ENCODE results near the gene ARFGEF2. TPM values are rescaled to one million over a fixed set of nuclear protein-coding genes. Genes with fewer than 3 reads are reported as not detected.
"Not testable (repeated sequence)": the region's sequence is repeated elsewhere in the genome, so short reads cannot be mapped to it uniquely, and the experiment has no call there.

The ARFGEF2 gene
- total RNA-seq, 2 experiments from 2014 or later, result 30.4 to 30.8 TPM

- not testable (repeated sequence) for DNase-seq, H3K4me1 Mint-ChIP-seq, H3K9me3 Mint-ChIP-seq, H3K27me3 Mint-ChIP-seq, H3K4me3 Mint-ChIP-seq, H3K27ac Mint-ChIP-seq
- H3K36me3 Mint-ChIP-seq, result peaks cover 14% of the 10 kb centered on the region
Measured at GRCh38 chr20:49028177-49028576, 106.7 kb downstream of the ARFGEF2 start.

- no peak overlapping the region for H3K27ac Mint-ChIP-seq
- DNase-seq, result no peak
- peaks cover 14% of the 10 kb centered on the region for H3K36me3 Mint-ChIP-seq
- no peaks in the 10 kb centered on the region for H3K4me1 Mint-ChIP-seq
- no peak overlapping the region for H3K4me3 Mint-ChIP-seq
- H3K9me3 Mint-ChIP-seq, result no peaks in the 10 kb centered on the region
- no peaks in the 10 kb centered on the region for H3K27me3 Mint-ChIP-seq
Measured at GRCh38 chr20:49028684-49029083, 107.2 kb downstream of the ARFGEF2 start.

DNA sequence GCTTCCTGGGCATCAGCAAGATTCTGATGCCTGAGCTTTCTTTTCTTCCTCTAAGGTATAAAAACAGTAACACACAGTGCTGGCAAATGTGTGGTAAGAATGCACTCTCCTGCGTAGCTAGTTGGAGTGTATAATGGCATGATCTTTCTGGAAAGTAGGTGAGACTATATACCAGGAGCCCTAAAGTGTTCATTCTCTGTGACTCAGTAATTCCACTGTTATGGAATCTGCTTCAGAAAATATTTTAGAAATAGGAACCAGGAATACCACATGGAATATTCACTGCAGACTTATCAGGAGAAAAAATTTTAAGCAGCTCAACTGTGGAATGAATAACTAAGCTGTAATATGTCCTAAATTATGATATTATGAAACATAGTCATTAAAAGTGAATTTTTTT is 107.7 kb downstream of the ARFGEF2 start:
- H3K36me3 Mint-ChIP-seq, result peaks cover 14% of the 10 kb centered on the region
- H3K27me3 Mint-ChIP-seq, result no peaks in the 10 kb centered on the region
- no peak overlapping the region for H3K4me3 Mint-ChIP-seq
- no peaks in the 10 kb centered on the region for H3K4me1 Mint-ChIP-seq
- no peaks in the 10 kb centered on the region for H3K9me3 Mint-ChIP-seq
- DNase-seq, result no peak
- H3K27ac Mint-ChIP-seq, result no peak overlapping the region

DNA sequence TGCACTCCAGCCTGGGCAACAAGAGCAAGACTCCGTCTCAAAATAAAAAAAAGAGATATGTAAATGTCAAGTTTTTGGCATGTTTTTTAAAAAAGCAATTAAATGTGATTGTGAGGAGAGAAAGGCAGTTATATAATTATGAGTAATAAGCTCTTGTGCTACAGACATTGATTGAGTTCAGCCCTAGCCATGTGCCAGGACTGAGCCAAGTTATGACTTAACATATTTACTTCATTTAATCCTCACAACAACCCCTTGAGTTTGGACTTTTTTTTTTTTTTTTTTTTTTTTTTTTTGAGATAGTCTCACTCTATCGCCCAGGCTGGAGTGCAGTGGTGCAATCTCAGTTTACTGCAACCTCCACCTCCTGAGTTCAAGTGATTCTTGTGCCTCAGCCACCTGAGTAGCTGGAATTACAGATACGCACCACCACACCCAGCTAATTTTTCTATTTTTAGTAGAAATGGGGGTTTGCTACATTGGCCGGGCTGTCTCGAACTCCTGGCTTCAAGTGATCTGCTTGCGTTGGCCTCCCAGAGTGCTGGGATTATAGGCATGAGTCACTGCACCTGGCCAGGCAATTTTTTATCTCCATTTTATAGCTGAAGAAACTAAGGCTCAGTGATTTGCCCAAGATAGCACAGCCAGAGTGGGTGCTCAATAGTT is 109.6 kb downstream of the ARFGEF2 start:
- Mint-ChIP-seq H3K4me1 (no peaks in the 10 kb centered on the region), H3K9me3 (no peaks in the 10 kb centered on the region), H3K27ac (no peak overlapping the region), H3K4me3 (no peak overlapping the region), H3K36me3 (peaks cover 8% of the 10 kb centered on the region), H3K27me3 (no peaks in the 10 kb centered on the region)
- no peak for DNase-seq

DNA sequence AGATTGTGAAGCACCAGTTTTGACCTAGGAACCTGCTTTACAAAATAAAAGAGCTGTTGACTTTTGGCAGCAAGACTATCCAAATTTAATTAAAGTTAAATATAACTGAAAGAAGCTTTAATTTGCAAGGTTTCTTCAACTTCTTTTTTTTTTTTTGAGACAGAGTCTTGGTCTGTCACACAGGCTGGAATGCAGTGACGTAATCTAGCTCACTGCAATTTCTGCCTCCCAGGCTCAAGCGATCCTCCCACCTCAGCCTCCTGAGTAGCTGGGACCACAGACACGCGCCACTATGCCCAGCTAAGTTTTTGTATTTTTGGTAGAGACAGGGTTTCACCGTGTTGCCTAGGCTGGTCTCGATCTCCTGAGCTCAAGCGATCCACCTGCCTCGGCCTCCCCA is 110.9 kb downstream of the ARFGEF2 start:
- peaks cover 8% of the 10 kb centered on the region for H3K36me3 Mint-ChIP-seq

DNA sequence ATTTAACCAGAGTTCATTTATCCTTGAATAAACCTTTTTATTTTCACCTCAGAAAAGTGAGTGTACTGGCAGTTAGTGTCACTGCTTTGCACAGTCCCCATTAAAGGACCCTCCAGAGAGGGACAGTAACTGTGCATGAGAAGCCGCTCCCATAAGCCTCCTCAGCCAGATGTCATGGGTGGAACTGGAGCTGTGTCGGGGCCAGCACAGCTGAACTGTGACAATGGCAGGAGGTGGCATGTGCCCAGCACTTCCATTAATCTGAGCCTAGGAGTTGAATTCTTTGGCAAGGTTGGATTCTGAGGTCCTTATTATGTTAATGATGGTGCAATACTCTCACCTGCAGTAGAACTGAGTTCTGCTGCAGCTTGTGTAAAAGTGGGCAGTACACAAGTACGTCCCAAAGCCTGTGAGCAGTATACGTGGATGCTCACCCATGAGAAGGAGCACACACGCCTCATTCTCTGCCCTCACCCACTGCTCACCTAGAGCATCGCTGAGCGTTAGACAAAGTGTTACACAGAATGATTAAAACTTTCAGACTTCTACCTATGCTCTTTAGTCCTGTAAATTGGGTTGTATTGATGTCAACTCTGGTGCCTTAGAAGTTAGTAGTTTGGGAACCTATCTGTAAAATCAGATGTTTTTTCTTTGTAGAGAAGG is 112.7 kb downstream of the ARFGEF2 start:
- no peak overlapping the region for H3K4me3 Mint-ChIP-seq
- no peak overlapping the region for H3K27ac Mint-ChIP-seq
- no peak for DNase-seq
- peaks cover 12% of the 10 kb centered on the region for H3K4me1 Mint-ChIP-seq
- H3K36me3 Mint-ChIP-seq, result peaks cover 6% of the 10 kb centered on the region
- H3K9me3 Mint-ChIP-seq, result no peaks in the 10 kb centered on the region
- no peaks in the 10 kb centered on the region for H3K27me3 Mint-ChIP-seq

More for the DNA sequence above, 110.9 kb downstream of the ARFGEF2 start:
- no peak overlapping the region for H3K27ac Mint-ChIP-seq
- H3K4me3 Mint-ChIP-seq, result no peak overlapping the region
- no peak for DNase-seq
- H3K9me3 Mint-ChIP-seq, result no peaks in the 10 kb centered on the region
- H3K4me1 Mint-ChIP-seq, result peaks cover 4% of the 10 kb centered on the region
- no peaks in the 10 kb centered on the region for H3K27me3 Mint-ChIP-seq

- Mint-ChIP-seq H3K36me3 (peaks cover 3% of the 10 kb centered on the region), H3K4me1 (peaks cover 12% of the 10 kb centered on the region), H3K27me3 (no peaks in the 10 kb centered on the region), H3K27ac (peak overlapping the region; percentile 25), H3K9me3 (no peaks in the 10 kb centered on the region), H3K4me3 (no peak overlapping the region)
- DNase-seq, result peak; percentile 15
Measured at GRCh38 chr20:49037962-49038387, 116.5 kb downstream of the ARFGEF2 start.

GRCh38 chr20:49039854-49040253 is 118.3 kb downstream of the ARFGEF2 start:
- H3K4me3 Mint-ChIP-seq, result no peak overlapping the region
- no peaks in the 10 kb centered on the region for H3K27me3 Mint-ChIP-seq
- DNase-seq, result no peak
- H3K36me3 Mint-ChIP-seq, result peaks cover 3% of the 10 kb centered on the region
- H3K9me3 Mint-ChIP-seq, result no peaks in the 10 kb centered on the region
- H3K27ac Mint-ChIP-seq, result no peak overlapping the region
- H3K4me1 Mint-ChIP-seq, result peaks cover 12% of the 10 kb centered on the region

DNA sequence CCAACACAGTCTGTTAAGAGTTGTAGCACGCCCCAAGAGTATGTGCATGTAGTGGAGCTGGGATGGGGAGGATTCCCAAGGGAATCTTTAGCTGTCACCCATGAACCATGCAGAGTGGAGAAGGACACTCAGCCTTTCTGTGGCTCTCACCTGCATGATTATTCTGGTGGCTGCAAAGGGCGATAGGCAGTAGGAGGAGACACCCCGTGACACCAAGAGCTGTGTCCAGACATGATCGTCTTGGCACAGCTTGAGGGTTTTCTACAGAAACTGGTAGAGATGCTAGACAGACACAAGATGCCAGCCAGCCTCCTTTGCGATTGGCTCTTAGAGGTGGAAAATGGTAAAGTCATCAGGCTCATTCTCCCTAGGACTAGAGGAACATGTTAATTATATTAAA is 121.5 kb downstream of the ARFGEF2 start:
- peaks cover 17% of the 10 kb centered on the region for H3K4me1 Mint-ChIP-seq
- peaks cover 17% of the 10 kb centered on the region for H3K36me3 Mint-ChIP-seq
- H3K4me3 Mint-ChIP-seq, result no peak overlapping the region
- no peaks in the 10 kb centered on the region for H3K9me3 Mint-ChIP-seq
- no peak overlapping the region for H3K27ac Mint-ChIP-seq
- DNase-seq, result no peak
- no peaks in the 10 kb centered on the region for H3K27me3 Mint-ChIP-seq

DNA sequence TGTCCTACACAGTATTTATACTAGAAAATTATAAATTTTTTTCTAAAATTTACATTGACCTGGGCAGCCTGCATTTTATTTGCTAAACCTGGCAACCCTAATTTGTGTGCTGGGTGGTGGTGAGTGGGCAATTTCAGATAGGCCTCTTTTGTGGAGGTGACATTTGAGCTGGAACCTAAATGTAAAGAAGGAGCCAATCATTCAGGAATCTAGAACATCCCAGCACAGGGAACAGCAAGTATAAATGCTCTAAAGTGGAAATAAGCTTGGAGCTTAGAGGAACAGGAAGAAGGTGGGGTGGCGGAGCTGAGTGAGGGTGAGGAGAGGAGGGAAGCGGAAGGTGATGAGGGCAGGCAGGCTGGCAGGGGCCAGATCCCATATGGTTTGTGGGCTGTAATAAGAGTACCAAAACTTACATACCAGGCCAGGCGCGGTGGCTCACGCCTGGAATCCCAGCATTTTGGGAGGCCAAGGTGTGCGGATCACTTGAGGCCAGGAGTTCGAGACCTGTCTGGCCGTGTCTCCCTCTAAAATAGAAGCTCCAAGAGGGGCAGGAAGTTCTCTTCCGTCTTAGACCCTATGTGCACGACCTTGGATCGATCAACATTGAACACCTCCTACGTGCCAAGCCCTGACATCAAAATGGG is 124.1 kb downstream of the ARFGEF2 start:
- peak overlapping the region; percentile 99 for H3K27ac Mint-ChIP-seq
- H3K36me3 Mint-ChIP-seq, result peaks cover 34% of the 10 kb centered on the region
- no peaks in the 10 kb centered on the region for H3K9me3 Mint-ChIP-seq
- no peaks in the 10 kb centered on the region for H3K27me3 Mint-ChIP-seq
- peak; percentile 29 for DNase-seq
- H3K4me1 Mint-ChIP-seq, result peaks cover 29% of the 10 kb centered on the region
- peak overlapping the region; percentile 96 for H3K4me3 Mint-ChIP-seq

DNA sequence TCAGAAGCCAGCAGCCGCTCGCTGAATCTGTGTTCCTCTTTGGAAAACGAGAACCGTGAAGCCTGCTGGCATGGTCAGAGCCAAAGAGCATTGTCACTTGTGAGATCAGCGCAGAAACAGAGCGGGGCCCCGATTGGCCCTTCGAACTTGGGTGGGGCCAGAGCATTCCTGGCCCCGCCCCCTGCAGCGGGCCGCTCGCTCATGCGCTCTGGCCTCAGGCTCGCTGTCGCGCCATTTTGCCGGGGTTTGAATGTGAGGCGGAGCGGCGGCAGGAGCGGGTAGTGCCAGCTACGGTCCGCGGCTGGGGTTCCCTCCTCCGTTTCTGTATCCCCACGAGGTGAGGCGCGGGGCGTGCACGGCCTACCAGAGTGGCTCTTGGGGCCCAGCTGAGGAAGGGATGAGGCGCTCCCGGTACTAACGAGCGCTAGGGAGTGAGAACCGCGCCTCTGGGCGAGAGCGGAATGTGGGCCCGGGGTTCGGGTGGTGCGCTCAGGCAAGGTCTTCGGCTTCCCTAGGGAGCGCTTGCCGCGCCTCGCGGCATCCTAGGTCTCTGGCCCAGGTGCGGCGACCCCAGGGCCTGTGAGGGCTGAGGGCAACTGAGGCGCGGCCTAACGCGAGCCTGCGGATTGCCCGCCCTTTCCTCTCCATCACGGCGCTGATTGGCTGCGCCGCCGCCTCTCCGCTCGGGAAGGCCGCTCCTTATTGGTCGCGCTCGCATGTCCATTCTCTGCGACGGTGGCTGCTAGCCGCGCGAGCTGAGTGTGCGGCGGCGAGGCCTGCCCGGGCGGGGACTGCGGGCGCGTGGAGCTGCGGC is 124.8 kb downstream of the ARFGEF2 start, which contains the start of gene CSE1L:
Gene CSE1L, plus strand, starts transcription at position 226 of the 814 bp plus-strand sequence. CDS start 12,152 bp downstream, outside the sequence.
- peaks cover 32% of the 10 kb centered on the region for H3K4me1 Mint-ChIP-seq
- peak within 1 kb of the TSS; percentile 99 for H3K27ac Mint-ChIP-seq

GRCh38 chr20:49052334-49052733 is 130.8 kb downstream of the ARFGEF2 start:
- Mint-ChIP-seq H3K27me3 (no peaks in the 10 kb centered on the region), H3K4me1 (peaks cover 55% of the 10 kb centered on the region), H3K27ac (no peak overlapping the region), H3K9me3 (no peaks in the 10 kb centered on the region), H3K4me3 (no peak overlapping the region), H3K36me3 (peaks cover 59% of the 10 kb centered on the region)
- no peak for DNase-seq

More for the DNA sequence above, 124.8 kb downstream of the ARFGEF2 start, which contains the start of gene CSE1L:
- peaks cover 39% of the 10 kb centered on the region for H3K36me3 Mint-ChIP-seq
- H3K4me3 Mint-ChIP-seq, result peak within 1 kb of the TSS; percentile 96
- H3K9me3 Mint-ChIP-seq, result no peaks in the 10 kb centered on the region
- no peaks in the 10 kb centered on the region for H3K27me3 Mint-ChIP-seq
- DNase-seq, result peak; percentile 95

DNA sequence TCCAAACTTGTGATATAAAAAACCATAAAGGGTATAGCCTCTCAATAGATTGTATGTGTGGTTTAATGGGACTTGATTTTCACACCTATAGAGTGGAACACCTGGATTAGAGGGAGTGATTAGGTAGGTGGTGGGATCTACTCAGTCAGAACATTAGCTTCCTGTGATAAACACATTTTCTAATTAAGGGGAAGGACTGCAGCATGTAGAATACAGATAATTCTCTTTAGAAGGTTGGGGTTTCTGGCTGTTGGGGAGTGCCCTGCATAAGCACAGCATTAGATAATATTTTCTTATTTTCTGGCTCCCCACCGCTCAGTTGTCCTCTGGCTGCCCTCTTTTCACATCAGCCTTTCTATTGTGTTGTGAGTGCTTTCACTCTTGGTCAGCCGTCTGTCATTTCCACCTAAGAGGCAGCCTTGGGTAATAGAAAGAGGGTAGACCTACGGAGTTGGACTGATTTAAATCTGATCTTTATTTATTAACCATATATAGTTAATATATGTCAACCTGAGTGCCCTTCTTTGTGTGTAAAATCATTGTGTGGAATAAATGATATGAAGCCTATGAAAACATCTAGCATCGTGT is 132.6 kb downstream of the ARFGEF2 start:
- Mint-ChIP-seq H3K9me3 (no peaks in the 10 kb centered on the region), H3K4me1 (peaks cover 41% of the 10 kb centered on the region), H3K36me3 (peaks cover 47% of the 10 kb centered on the region), H3K27me3 (no peaks in the 10 kb centered on the region), H3K4me3 (no peak overlapping the region), H3K27ac (no peak overlapping the region)
- no peak for DNase-seq

GRCh38 chr20:49063279-49063678 is 141.8 kb downstream of the ARFGEF2 start:
- H3K27ac Mint-ChIP-seq, result no peak overlapping the region
- no peaks in the 10 kb centered on the region for H3K9me3 Mint-ChIP-seq
- peaks cover 1% of the 10 kb centered on the region for H3K4me1 Mint-ChIP-seq
- peaks cover 25% of the 10 kb centered on the region for H3K36me3 Mint-ChIP-seq
- H3K4me3 Mint-ChIP-seq, result no peak overlapping the region
- H3K27me3 Mint-ChIP-seq, result no peaks in the 10 kb centered on the region
- no peak for DNase-seq
